Activated CD4-positive, CD25-positive, alpha-beta regulatory T cell treated with anti-CD3 and anti-CD28 coated beads, Interleukin-2, amount 50 U/mL, for 24 hours (primary cell): ENCODE data around the gene HEATR5A.
"Not testable (repeated sequence)": the region's sequence is repeated elsewhere in the genome, so short reads cannot be mapped to it uniquely, and the experiment has no call there.

Experiments
- ATAC-seq, 2 donors: fragments of 150-1000 bp; cut with Tn5 transposase; one replicate each; pipeline ENCODE4 v1.10.0; 2021; ENCODE audit warnings: mild to moderate bottlenecking in 1 of 2, moderate library complexity in 1 of 2

The HEATR5A gene

DNA sequence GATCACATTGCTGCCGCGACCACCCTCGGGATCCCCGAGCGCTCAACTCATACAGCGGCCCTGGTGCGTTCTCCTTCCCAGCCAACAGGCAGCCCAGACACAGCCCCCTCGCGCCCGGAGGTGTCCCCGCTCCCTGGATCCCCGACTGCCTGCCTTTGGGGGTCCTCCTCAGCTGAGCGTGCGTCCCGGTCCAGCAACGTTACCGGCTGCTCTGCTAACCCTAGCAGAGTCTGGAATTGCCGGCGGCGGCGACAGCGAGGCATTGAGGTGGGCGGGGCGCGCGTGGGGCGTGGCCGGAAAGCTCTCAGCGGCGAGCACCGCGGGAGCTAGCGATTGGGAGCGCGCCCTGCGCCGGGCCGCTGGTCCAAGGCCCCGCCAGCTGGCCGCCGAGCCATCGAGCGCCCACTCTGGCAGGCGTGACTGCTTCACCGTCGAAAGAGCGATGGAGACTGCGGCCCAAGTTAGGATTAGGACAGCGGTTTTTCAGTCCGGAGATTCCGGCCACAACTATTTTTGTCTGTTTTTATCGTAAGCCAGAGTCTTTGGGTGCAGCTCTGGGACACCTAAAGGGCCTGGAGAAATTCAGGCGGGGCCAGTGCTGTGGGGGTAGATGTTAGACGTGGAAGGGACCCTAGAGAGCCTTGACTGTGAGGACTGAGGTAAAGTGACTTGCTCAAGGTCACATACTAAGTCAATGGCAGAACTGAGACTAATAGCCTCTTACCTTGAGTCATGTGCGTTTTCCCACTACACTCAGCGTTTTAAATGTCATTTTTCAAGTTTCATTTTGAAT, at the start of gene HEATR5A:
HEATR5A (minus strand) TSS at position 232 of the 793 bp plus-strand sequence. CDS start 17,575 bp downstream, outside the sequence.
- ATAC-seq, result peak; percentile 91 to 94

DNA sequence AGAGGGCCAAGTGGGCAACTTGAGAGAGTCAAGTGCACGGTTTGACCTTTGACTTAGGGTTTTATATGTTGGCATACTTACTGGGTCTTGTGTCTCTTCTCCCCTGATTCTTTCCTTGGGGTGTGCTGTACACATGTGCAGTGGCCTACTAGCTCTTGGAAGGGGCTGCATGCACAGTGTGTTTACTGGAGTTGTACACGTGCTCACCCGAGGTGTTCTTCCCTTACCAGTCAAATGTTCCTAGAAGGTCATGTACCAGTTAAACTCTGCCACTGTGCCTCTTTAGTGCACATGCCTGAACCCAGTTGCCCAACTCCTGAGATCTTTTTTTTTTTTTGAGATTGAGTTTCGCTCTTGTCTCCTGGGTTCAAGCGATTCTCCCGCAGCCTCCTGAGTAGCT, 46.2 kb upstream of the HEATR5A start:
- no peak for ATAC-seq

DNA sequence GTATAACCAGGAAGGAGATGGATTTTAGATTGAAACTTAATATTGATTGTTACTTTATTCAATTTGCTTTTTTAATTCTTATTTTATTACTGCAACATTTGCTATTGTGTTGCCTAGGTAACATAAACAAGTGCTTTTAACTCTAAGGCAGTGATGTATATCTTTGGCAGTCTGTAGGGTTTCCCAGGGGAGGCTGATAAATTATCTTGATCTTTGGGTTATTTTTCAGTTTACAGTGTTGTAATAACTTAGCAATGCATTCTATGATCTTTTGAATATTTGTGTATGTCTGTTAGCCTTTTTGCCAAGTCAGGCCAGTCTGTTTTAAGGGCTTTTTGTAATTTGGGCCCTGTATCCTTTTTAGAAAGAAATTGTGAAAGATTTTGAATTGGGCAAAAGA, 44.8 kb upstream of the HEATR5A start:
- no peak for ATAC-seq

DNA sequence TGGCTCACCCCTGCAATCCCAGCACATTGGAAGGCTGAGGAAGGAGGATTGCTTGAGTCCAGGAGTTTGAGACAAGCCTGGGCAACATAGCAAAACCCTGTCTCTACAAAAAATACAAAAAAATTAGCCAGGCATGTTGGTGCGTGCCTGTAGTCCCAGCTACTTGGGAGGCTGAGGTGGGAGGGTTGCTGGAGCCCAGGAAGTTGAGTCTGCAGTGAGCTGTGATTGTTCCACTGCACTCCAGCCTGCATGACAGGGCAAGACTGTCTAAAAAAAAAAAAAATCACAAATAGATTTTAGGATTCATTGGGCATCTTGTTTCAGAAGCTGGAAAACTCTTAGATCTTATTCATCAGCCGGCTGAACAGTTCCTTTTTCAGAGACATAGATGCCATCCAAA, 42.1 kb upstream of the HEATR5A start:
- not testable (repeated sequence) for ATAC-seq

DNA sequence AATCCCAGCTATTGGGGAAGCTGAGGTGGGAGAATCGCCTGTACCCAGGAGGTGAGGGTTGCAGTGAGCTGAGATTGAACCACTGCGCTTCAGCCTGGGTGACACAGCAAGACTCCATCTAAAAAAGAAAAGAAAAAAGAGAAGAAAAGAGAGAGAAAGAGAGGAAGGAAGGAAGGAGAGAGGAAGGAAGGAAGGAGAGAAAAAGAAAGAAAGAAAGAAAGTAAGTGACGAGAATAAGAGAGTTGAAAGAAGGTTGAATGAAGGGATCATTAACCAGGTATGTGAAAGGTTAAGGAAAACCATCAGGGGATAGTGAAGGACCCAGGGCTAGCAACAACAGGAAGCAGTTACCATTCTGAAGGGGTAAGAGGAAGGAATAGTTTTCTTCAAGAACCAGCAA, 41.2 kb upstream of the HEATR5A start:
- ATAC-seq, result no peak

DNA sequence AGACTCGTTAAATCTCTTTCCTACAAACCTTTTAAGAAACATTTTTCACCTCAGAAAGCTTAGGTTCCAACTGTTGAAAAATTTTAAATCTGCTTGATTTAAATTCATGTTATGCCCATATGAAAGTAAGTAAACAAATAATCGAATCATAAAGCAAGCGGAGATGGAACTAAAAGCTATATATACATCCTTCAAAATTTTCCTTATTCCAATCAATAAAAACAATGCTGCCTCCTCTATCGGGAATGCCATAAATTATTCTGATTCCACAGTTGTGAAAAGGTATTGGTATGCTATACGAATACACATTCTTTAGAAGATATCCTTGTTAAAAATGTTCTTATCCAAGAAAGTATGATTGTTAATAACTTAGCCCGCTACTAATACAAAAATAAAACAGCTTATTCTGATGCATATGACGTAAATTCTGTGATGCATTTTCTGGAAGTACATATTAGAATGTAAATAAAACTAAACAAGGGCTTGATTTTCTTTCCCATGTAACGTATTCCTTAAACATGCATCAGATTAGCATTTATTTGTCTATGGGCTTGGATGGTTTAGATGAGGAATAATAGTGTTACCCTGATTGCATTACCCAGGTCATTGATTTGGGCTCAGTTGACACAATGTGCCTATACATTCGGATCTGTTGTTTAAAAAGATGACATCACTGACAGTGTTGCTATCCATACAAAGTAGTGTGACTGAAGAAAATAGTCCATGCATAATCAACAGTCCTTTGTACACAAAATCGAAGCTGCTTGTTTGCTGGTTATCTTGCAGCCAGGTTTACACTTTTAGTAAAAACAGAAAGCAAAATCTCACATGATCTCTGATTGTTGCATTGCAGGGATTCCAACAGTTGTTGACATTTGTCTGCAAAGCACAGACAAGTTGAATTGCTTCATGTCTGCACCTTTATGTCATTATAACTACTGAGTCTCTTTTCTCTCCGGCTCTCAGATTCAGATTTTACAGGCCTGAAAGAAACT, 37.6 kb upstream of the HEATR5A start:
- no peak for ATAC-seq

DNA sequence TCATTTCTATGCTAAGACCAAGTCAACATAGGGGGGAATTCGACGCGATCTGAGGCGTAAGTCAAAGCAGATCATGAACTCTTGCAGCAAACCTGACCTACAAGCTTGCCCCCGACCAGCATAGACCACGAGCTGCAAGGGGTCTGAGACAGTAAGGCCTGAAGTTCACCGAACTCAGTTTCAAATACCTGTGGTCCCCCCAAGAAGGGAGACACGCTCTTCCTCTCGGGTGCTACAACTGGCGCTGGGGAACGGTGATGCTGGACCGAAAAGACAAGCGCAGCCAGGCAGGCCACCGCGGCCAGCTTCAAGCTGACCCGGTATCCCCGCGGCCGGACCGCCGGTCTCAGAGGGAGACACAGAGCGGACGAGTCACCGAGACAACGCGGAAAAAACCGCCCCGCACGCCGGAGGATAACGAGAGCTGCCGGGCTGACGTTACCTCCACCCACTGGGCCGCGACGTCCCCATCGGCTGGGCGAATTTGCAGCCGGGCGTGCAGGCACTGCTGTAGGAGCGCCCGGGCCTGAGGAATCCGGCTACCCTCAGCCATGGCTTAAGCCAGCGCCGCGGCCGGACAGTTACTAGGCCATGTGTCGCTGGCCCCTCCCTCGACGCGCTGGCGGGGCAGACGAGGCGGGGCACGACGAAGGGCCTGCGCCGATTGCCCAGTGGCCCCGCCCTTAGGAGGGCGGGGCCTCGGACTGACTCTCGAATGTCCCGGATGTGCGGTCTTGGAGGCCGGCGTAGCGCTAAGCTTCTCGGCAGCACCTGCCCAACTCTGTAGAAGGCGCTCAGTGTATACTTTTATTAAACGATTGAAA, 36.7 kb upstream of the HEATR5A start, which contains the start of gene DTD2:
DTD2 (minus strand) TSS at position 666 of the 824 bp plus-strand sequence; CDS start at position 553, 113 bp downstream.
- peak; percentile 98 to 99 for ATAC-seq

DNA sequence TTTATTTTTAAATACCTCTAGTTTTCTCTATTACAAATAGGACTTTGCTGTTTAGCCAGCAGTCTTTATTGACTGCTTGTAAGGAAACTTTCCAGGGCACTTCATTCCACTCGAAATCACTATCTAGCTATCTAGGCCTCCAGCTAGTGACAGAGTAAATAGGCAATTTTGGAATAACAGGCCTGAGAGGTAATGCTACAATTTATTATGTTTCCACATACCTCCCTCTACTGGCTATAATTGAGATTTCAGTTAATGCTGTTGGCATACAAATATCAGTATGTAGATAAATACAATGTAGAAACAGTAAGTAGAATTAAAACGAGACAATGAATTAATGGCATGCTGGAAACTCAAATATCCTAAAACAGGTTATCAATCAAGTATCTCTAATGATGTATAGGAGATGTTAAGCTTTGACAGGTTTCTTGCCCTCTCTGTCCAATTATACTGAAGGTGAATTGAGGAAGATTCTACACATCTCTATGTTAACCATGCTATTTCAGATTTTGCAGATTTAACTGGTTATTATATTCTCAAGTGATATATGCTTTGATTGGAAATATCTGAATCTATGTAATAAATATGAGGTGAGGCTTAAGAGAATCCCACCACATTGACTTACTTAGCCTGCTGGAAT, 29.7 kb upstream of the HEATR5A start:
- ATAC-seq, result no peak

DNA sequence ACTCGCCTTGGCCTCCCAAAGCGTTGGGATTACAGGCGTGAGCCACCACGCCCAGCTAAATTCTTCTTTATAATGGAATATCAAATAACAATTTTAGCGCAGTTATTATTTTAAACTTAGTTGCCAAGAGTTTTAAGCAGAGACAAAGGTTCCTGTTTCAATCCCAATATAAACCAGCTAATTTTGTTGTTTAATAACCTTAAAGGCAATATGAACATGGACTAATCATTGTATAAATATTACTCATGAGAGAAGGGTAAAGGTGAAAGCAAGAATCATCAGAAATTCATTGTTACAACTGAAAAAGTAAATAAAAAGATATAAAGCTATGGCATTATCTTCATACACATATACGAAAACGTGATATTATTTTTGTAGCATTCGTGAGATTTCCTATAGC, 28.8 kb upstream of the HEATR5A start:
- ATAC-seq, result no peak

DNA sequence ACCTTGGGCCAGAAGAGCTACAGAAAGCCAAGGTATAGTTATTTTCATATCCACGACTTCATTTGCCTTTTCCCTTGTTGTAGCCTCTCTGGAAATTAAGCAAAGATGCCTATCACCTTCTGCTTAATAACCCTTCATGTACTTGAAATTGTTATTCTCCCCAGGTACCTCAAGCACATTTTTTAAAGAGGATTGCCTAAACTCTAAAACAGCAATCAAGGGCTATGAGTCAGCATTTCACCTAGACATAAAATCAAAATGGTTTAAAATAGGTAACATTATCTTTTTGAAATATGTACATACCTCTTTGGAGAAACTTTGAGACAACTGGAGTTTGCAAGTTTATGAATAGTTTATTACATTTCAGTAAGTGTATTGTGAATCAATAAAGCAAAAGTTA, 25.4 kb upstream of the HEATR5A start:
- no peak for ATAC-seq

DNA sequence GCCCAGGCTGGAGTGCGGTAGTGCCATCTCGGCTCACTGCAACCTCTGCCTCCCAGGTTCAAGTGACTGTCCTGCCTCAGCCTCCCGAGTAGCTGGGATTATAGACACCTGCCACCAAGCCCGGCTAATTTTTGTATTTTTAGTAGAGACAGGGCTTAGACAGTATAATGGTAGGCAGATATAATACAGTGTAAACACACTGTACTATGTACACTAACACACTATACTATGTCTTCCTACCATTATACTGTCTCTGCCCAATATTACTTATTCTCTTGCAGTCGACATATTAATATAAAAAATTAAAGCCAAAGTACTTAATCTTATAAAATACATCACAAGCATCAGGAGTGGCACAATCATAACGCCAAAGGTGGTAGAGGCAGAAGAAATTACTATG, 21.9 kb upstream of the HEATR5A start:
- no peak for ATAC-seq

DNA sequence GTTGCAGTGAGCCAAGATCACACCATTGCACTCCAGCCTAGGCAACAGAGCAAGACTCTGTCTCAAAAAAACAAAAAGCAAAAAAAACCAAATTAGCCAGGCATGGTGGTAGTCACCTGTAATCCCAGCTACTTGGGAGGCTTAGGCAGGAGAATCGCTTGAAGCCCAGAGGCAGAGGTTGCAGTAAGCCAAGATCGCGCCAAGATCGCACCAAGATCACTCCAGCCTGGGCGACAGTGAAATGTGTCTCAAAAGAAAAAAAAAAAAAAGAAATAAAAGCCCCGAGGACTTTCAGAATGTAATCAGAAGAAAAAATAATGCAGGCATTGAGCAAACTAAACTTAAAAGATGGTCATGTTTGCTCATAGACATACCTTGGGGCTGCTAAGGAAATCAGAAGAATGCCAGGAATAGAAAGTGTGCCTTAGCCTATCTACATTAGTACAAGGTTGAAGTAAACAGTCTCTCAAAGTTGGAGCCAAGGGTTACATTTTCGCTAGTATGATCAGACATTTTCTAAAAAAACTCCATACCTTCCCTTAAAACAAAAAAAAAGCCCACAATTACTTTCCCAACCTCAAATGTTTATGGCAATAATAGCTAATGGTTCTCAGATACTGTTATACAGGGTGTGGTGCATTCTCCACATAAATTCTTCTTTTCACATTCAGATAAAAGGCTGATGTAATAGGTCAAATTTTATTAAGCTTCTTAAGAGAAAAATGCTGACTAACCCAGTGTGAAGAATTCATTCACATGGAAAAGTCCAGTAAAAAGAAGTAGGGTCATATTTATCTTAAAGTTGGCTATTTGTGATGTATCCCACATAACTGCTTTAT, 21.1 kb upstream of the HEATR5A start:
- no peak for ATAC-seq

DNA sequence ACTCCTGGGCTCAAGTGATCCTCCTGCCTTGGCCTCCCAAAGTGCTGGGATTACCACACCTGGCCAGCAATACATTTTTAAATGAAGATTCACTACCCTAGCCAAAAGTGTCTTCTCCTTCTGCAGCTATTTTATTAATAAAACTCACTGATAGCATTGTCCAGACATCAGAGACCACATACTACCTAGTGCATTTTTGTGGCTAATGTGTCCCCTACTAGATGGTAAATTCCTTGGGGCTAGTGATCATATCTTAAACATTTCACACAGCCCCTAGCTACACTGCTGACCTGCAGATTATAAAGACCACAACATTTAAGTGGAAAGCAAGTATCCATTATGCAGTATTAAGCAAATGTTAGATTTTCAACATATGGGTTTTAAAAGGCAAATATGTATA, 19.9 kb upstream of the HEATR5A start:
- no peak for ATAC-seq

DNA sequence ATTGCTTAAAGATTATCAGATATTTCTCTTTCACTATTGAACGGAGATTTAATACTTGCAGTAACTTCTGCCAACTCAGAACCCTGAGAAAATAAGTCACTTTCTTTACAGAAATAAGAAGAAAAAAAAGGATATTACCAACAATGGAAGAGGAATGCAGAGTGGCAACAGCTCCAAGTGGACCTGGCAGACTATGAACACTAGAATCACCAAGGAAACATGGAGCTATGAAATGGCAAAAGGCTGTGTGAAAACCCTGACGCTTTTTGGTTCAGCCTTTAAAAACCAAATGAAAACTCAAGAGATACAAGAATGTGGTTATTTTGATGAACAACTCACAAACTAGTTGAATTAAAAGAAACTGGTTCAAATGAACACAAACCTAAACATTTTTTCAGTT, 19.2 kb upstream of the HEATR5A start:
- no peak for ATAC-seq

DNA sequence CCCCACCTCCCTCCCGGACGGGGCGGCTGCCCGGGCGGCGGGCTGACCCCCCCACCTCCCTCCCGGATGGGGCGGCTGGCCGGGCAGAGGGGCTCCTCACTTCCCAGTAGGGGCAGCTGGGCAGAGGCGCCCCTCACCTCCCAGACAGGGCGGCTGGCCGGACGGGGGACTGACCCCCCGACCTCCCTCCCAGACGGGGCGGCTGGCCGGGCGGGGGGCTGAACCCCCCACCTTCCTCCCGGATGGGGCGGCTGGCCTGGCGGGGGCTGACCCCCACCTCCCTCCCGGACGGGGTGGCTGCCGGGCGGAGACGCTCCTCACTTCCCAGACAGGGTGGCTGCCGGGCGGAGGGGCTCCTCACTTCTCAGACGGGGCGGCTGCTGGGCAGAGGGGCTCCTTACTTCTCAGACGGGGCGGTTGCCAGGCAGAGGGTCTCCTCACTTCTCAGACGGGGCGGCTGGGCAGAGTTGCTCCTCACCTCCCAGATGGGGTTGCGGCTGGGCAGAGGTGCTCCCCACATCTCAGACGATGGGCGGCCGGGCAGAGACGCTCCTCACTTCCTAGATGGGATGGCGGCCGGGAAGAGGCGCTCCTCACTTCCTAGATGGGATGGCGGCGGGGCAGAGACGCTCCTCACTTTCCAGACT, 16.8 kb upstream of the HEATR5A start:
- not testable (repeated sequence) for ATAC-seq

DNA sequence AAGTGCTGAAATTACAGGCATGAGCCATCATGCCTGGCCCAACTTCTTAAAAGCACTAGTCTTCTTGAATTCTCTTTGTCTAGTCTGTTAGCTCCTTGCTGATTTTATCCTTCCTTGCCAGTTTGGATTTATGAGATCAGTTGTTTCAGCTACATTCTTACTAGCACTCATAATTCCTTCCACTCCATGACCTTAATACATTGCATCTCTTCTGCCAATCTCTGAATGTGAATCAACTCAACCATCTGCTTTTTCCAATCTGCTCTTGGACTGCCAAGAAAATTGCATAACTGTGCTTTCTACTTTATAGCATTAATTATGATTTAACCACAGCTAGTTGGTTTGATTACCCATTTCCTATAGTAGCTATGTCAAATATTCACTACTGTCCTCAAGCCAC, 14.9 kb upstream of the HEATR5A start:
- no peak for ATAC-seq

DNA sequence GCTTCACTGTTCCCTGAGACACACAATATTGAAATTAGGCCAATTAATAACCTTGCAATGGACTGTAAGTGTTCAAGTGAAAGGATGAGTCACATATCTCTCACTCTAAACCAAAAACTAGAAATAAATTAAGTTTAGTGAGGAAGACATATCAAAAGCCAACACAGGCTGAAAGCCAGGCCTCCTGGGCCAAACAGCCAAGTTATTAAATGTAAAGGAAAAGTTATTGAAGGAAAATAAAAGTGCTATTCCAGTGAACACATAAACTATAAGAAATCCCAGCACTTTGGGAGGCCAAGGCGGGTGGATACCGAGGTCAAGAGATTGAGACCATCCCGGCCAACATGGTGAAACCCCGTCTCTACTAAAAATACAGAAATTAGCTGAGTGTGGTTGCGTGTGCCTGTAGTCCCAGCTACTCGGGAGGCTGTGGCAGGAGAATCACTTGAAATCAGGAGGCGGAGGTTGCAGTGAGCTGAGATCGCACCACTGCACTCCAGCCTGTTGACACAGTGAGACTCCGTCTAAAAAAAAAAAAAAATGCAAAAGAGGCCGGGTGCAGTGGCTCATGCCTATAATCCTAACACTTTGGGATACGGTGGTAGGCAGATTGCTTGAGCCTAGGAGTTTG, 10.4 kb upstream of the HEATR5A start:
- no peak for ATAC-seq

DNA sequence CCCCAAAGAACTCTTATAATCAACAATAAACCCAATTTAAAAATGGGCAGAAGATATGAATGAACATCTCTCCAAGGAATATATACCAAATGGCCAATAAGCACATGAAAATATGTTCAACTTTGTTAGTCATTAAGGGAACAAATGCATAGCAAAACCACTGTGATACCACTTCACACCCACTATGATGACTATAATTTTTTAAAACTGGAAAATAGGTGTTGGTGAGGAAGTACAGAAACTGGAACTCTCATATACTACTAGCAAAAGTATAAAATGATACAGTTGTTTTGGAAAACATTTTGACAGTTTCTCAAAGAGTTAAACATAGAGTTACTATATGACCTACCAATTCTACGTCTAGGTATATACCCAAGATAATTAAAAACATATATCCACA, 9.4 kb upstream of the HEATR5A start:
- ATAC-seq, result peak in 1 of 2 donors; percentile 55

DNA sequence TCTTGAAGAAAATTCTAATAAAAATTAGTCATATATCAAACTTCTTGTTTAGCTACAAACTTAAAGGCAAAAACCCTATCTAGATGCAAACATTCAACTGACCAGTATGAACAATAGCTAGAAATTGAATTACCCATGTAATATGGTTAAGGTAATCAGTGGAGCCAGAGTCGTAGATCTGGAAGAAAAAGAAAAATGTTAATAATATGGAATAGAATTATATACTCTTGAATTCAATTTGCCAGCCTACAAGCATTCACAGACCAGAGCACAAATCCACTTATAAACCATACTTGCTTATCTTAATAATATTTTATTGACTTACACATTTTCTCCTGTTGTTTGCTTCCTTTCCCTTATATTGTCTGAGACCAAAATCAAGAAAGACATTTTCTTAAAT, 7.7 kb upstream of the HEATR5A start:
- ATAC-seq, result no peak

DNA sequence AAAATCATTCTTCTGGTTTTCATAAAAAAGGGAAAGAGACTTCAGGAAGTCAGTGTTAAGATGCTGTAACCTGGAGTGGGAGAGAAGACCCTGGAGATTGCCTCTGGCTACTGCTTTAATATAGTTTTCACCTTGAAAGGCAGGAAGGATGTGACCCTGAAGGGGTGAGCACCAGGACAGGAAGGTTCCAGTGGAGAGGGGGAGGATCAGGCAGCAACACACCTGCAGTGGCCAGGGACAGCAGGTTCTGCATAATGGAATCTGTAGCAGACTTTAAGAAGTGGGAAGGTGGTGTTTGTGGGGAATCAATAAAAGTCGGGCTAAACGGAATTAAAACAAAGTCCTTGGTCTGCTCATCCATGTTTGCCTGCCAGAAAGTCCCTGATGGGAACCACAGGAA, 6.3 kb upstream of the HEATR5A start:
- no peak for ATAC-seq
